B cell (primary cell): ENCODE results near the gene ZC3H7B. TPM values are rescaled to one million over a fixed set of nuclear protein-coding genes. Genes with fewer than 3 reads are reported as not detected.

ENCODE experiments used
- ATAC-seq: fragments of 200-7000 bp; cut with Tn5 transposase; one replicate; pipeline ENCODE4 v1.10.0; 2021; ENCODE audit warnings: low read depth, mild to moderate bottlenecking, moderate number of reproducible peaks, moderate library complexity
- CTCF ChIA-PET: fragments of 350-600 bp; sonication (Branson Sonifier 250); formaldehyde crosslinking; loops from one replicate; lab custom pipeline; 2021; ENCODE audit warnings: antibody characterized with exemption, inconsistent platforms; lab: Charles Lee
- POLR2A ChIA-PET: fragments of 350-600 bp; sonication (Branson Sonifier 250); formaldehyde crosslinking; loops from one replicate; lab custom pipeline; 2021; ENCODE audit warnings: antibody characterized with exemption; lab: Charles Lee
- DNase-seq: peaks from one replicate; pipeline ENCODE4 v3.0.0; 2013
- H2AFZ ChIP-seq: 2 replicates; pipeline ENCODE4 v1.6.1; 2012; ENCODE audit warnings: mild to moderate bottlenecking, low read depth, low read length; ENCODE audit not compliant: insufficient read depth, poor library complexity, severe bottlenecking
- H3K27ac ChIP-seq, 2 donors: 1 replicate in 1 of 2; 2 replicates in 1 of 2; pipeline ENCODE4 v1.5.1; 2012 to 2013; ENCODE audit warnings: low read length in 2 of 2, mild to moderate bottlenecking in 2 of 2, moderate library complexity in 1 of 2
- H3K27me3 ChIP-seq, 4 experiments: fragments of 200-600 bp in 1 of 4; sonication (generic) in 1 of 4; replicated peaks in 1 of 4; 1 replicate in 2 of 4; 2 replicates in 2 of 4; pipeline versions ENCODE4 v1.6.1 to v1.7.0; 2013 to 2016; ENCODE audit warnings: low read length in 3 of 4, mild to moderate bottlenecking in 2 of 4, mixed read lengths in 1 of 4, moderate library complexity in 1 of 4; ENCODE audit not compliant: insufficient read depth in 4 of 4, control insufficient read depth in 3 of 4; ENCODE audit errors: control extremely low read depth in 1 of 4
- H3K36me3 ChIP-seq, 2 experiments: replicated peaks in 1 of 2; 1 replicate in 1 of 2; 2 replicates in 1 of 2; pipeline versions ENCODE4 v1.6.1 to v1.7.1; 2013; ENCODE audit warnings: low read length in 1 of 2; ENCODE audit not compliant: insufficient read depth in 2 of 2, control insufficient read depth in 1 of 2; ENCODE audit errors: control extremely low read depth in 1 of 2, extremely low read depth in 1 of 2
- H3K4me1 ChIP-seq, 2 donors: fragments of 200-600 bp in 1 of 2; sonication (generic) in 1 of 2; 1 replicate in 1 of 2; 2 replicates in 1 of 2; pipeline versions ENCODE4 v1.5.1 to v1.6.1; 2013 to 2017; ENCODE audit warnings: low read length in 2 of 2; ENCODE audit not compliant: control insufficient read depth in 2 of 2, insufficient read depth in 2 of 2
- H3K4me2 ChIP-seq: replicated peaks from 2 replicates; pipeline ENCODE3; 2012; ENCODE audit warnings: mild to moderate bottlenecking, low read depth, low read length; ENCODE audit not compliant: poor library complexity, severe bottlenecking
- H3K4me3 ChIP-seq, 5 experiments: fragments of 200-600 bp in 1 of 5; sonication (generic) in 1 of 5; 1 replicate in 3 of 5; 2 replicates in 2 of 5; pipeline versions ENCODE4 v1.5.1 to v1.7.0; 2011 to 2016; ENCODE audit warnings: low read length in 4 of 5, mild to moderate bottlenecking in 4 of 5, low read depth in 2 of 5, control low read depth in 1 of 5, moderate library complexity in 1 of 5; ENCODE audit not compliant: insufficient read depth in 1 of 5; ENCODE audit errors: control extremely low read depth in 1 of 5, extremely low read depth in 1 of 5
- H3K79me2 ChIP-seq: fragments of 200-600 bp; sonication (generic); one replicate; pipeline ENCODE4 v1.6.0; 2016; ENCODE audit warnings: low read length; ENCODE audit not compliant: control insufficient read depth, insufficient read depth
- H3K9ac ChIP-seq: fragments of 200-600 bp; sonication (generic); 2 replicates; pipeline ENCODE4 v1.6.1; 2017; ENCODE audit warnings: mild to moderate bottlenecking, low read length, moderate library complexity
- H3K9me3 ChIP-seq, 3 donors: one replicate each; pipeline versions ENCODE4 v1.6.1 to v1.7.1; 2013; ENCODE audit warnings: low read length in 2 of 3; ENCODE audit not compliant: control insufficient read depth in 2 of 3, insufficient read depth in 1 of 3; ENCODE audit errors: control extremely low read depth in 1 of 3
- H4K20me1 ChIP-seq: 2 replicates; pipeline ENCODE4 v1.6.0; 2012; ENCODE audit warnings: mild to moderate bottlenecking, low read length; ENCODE audit not compliant: insufficient read depth, control insufficient read depth, poor library complexity, severe bottlenecking
- H3K27ac Mint-ChIP-seq: one replicate; pipeline ENCODE4 v1.8.0; 2021; ENCODE audit warnings: mixed read lengths
- H3K27me3 Mint-ChIP-seq: one replicate; pipeline ENCODE4 v1.8.0; 2021; ENCODE audit warnings: mixed read lengths
- H3K4me1 Mint-ChIP-seq: one replicate; pipeline ENCODE4 v1.8.0; 2021; ENCODE audit warnings: mixed read lengths
- H3K4me3 Mint-ChIP-seq: one replicate; pipeline ENCODE4 v1.8.0; 2021; ENCODE audit warnings: mixed read lengths
- H3K9me3 Mint-ChIP-seq: one replicate; pipeline ENCODE4 v1.8.0; 2022; ENCODE audit warnings: mixed read lengths; ENCODE audit not compliant: insufficient read depth
- EZH2 ChIP-seq: IDR thresholded peaks from 2 replicates; pipeline ENCODE4 v1.6.1; 2012; ENCODE audit warnings: borderline replicate concordance, low read depth, mild to moderate bottlenecking, moderate library complexity, low read length; ENCODE audit not compliant: insufficient read depth, poor library complexity, severe bottlenecking
- WGBS: methylation state at CpG from one replicate; pipeline ENCODE4 v1.1.5; 2013; ENCODE audit warnings: missing lambda C conversion rate; ENCODE audit not compliant: insufficient coverage; 5-methylcytosine and 5-hydroxymethylcytosine counted together
- intact Hi-C: fragments of 100-400 bp; cut with micrococcal nuclease; formaldehyde crosslinking; loops from one replicate; pipeline ENCODE4 v1.10.0; 2022
- polyA plus RNA-seq: library from polyadenylated mRNA; depleted of rRNA; stranded (reverse); fragments of >200 nt; gene quantifications from 2 replicates; pipeline ENCODE4 v1.2.3, GENCODE V29; 2012
- total RNA-seq, 2 donors: library from RNA; stranded (reverse); fragments of 120-200 nt in 1 of 2; gene quantifications; 1 replicate in 1 of 2; 2 replicates in 1 of 2; pipeline versions ENCODE4 v1.2.3 to v1.2.4, GENCODE V29; 2013 to 2022
- TF ChIP-seq, protein P1 (sequence below): fragments of 200-600 bp; IDR thresholded peaks from one replicate; pipeline ENCODE4 v1.8.0; 2022; ENCODE audit warnings: antibody characterized with exemption, mild to moderate bottlenecking

ZC3H7B gene
- total and polyA plus RNA-seq, 2 donors (not counting 1 experiment from before 2014, with no cell fraction given) = 29.8 to 41.9 TPM

GRCh38 chr22:41285441-41285819 is 15.9 kb upstream of the ZC3H7B start:
- under 1% methylated on average over 30 of the region's 30 CpGs for WGBS
- no peaks in the 10 kb centered on the region for H3K27me3 Mint-ChIP-seq
- peaks cover 0 to 13% of the 10 kb centered on the region in 2 experiments for H3K36me3 ChIP-seq

More at GRCh38 chr22:41285441-41285819, 15.9 kb upstream of the ZC3H7B start:
- Histone ChIP-seq H3K9ac (peak overlapping the region; percentile 76), H3K4me3 (peak overlapping the region; percentile 45 to 90 (median 87)), H3K27me3 (no peaks in the 10 kb centered on the region), H3K9me3 (no peaks in the 10 kb centered on the region), H3K79me2 (peaks cover 49% of the 10 kb centered on the region), H3K4me2 (peak overlapping the region; percentile 93), H3K4me1 (peaks cover 12 to 16% of the 10 kb centered on the region in 2 donors), H3K27ac (peak overlapping the region; percentile 67 to 86), H2AFZ (peak overlapping the region; percentile 86), H4K20me1 (peaks cover 20% of the 10 kb centered on the region)
- DNase-seq (peak; percentile 64), ATAC-seq (no peak)
- POLR2A ChIA-PET = interaction anchor here (1.0 to 1.6 kb wide), 4 partner anchors 48 to 805 kb away, joined by 3 to 12 read pairs (median 3); partner anchors contain the start of genes NDUFA6, POLR3H and TEF
- intact Hi-C loops = loop anchor here (5.0 kb wide), 3 partner anchors 938 to 1297 kb away; partner anchors contain the start of genes ADSL and TNRC6B
- Mint-ChIP-seq H3K27ac (peak overlapping the region; percentile 99), H3K9me3 (no peaks in the 10 kb centered on the region), H3K4me1 (peaks cover 28% of the 10 kb centered on the region), H3K4me3 (peak overlapping the region; percentile 100)
- CTCF ChIA-PET = interaction anchor here (1.2 to 2.4 kb wide), 4 partner anchors 16 to 242 kb away, joined by 3 to 16 read pairs (median 7); partner anchors contain the start of gene ZC3H7B
- TF ChIP-seq, protein P1, sequence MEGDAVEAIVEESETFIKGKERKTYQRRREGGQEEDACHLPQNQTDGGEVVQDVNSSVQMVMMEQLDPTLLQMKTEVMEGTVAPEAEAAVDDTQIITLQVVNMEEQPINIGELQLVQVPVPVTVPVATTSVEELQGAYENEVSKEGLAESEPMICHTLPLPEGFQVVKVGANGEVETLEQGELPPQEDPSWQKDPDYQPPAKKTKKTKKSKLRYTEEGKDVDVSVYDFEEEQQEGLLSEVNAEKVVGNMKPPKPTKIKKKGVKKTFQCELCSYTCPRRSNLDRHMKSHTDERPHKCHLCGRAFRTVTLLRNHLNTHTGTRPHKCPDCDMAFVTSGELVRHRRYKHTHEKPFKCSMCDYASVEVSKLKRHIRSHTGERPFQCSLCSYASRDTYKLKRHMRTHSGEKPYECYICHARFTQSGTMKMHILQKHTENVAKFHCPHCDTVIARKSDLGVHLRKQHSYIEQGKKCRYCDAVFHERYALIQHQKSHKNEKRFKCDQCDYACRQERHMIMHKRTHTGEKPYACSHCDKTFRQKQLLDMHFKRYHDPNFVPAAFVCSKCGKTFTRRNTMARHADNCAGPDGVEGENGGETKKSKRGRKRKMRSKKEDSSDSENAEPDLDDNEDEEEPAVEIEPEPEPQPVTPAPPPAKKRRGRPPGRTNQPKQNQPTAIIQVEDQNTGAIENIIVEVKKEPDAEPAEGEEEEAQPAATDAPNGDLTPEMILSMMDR = no peak
- no peak for TF ChIP-seq EZH2
